ENCODE results near the gene RNF151.

The RNF151 gene

GRCh38 chr16:1991588-1991947, 24.9 kb downstream of the RNF151 start:
- no peak for DNase-seq (ENCODE audit: low spot score)

GRCh38 chr16:1991948-1992703, 25.5 kb downstream of the RNF151 start:
- peak; percentile 94 for DNase-seq (ENCODE audit: low spot score)

- no peak for DNase-seq (ENCODE audit: low spot score)
Observed at GRCh38 chr16:1992704-1993317, 26.2 kb downstream of the RNF151 start.

GRCh38 chr16:1993731-1994131, 27.1 kb downstream of the RNF151 start:
- DNase-seq (ENCODE audit: low spot score): peak; percentile 73

- no peak for DNase-seq (ENCODE audit: low spot score)
Observed at GRCh38 chr16:1997494-1998359, 31.1 kb downstream of the RNF151 start.

- DNase-seq (ENCODE audit: low spot score): no peak
Observed at GRCh38 chr16:1998360-1998835, 31.7 kb downstream of the RNF151 start.

- DNase-seq (ENCODE audit: low spot score): no peak
Observed at GRCh38 chr16:1998852-1999801, 32.5 kb downstream of the RNF151 start.

GRCh38 chr16:1999866-2000514, 33.3 kb downstream of the RNF151 start:
- DNase-seq (ENCODE audit: low spot score): no peak

- DNase-seq (ENCODE audit: low spot score): no peak
Observed at GRCh38 chr16:2001035-2001434, 34.4 kb downstream of the RNF151 start.

- no peak for DNase-seq (ENCODE audit: low spot score)
Observed at GRCh38 chr16:2001456-2002355, 35.0 kb downstream of the RNF151 start.

- no peak for DNase-seq (ENCODE audit: low spot score)
Observed at GRCh38 chr16:2002406-2003230, 36.0 kb downstream of the RNF151 start.

GRCh38 chr16:2003231-2003826, 36.7 kb downstream of the RNF151 start:
- no peak for DNase-seq (ENCODE audit: low spot score)

GRCh38 chr16:2003827-2004641, 37.4 kb downstream of the RNF151 start:
- DNase-seq (ENCODE audit: low spot score): peak; percentile 93

- no peak for DNase-seq (ENCODE audit: low spot score)
Observed at GRCh38 chr16:2004795-2005517, 38.3 kb downstream of the RNF151 start.

- DNase-seq (ENCODE audit: low spot score): no peak
Observed at GRCh38 chr16:2005646-2006045, 39.0 kb downstream of the RNF151 start.

- no peak for DNase-seq (ENCODE audit: low spot score)
Observed at GRCh38 chr16:2006317-2006716, 39.7 kb downstream of the RNF151 start.

Measured in NAMALWA (cell line).